K562 (cell line): ENCODE results near the gene SETDB2. TPM values are rescaled to one million over a fixed set of nuclear protein-coding genes. Genes with fewer than 3 reads are reported as not detected.
A peak's percentile ranks its signal among the peaks of the same experiment; 100 is the strongest.

ENCODE experiments used
- ATAC-seq: fragments of 200-7000 bp; cut with Tn5 transposase; 3 replicates; pipeline ENCODE4 v1.9.1; 2020; ENCODE audit warnings: moderate library complexity
- BruUV-seq: library from RNA; stranded (reverse); fragments of 400-500 nt; replicated peaks from 2 replicates; lab custom pipeline; 2021; lab: Mats Ljungman, UMichigan
- CTCF ChIA-PET: fragments of 300-600 bp; formaldehyde crosslinking; extraction: SDS; loops from one replicate; lab custom pipeline; 2021; ENCODE audit warnings: low intra/inter-chr PET ratio; lab: Yijun Ruan, JAX
- POLR2A ChIA-PET: fragments of 300-600, 350-650 bp; sonication (Branson Sonifier 250); formaldehyde crosslinking; extraction: SDS; loops from one replicate; lab custom pipeline; 2021; ENCODE audit warnings: antibody characterized with exemption, inconsistent platforms; lab: Yijun Ruan, JAX
- DNase-seq, 4 experiments: peaks; one replicate each; pipeline versions ENCODE4 v3.0.0 to v3.0.0-alpha.2; 2011 to 2018; ENCODE audit warnings: low spot score in 3 of 4, mixed read lengths in 3 of 4; ENCODE audit errors: extremely low read depth in 1 of 4
- FAIRE-seq: peaks from 2 replicates; lab custom pipeline; 2011; peaks lifted over from hg19 to GRCh38; lab: Jason Lieb, UNC
- H2AFZ ChIP-seq: 2 replicates; pipeline ENCODE4 v1.6.0; 2011; ENCODE audit warnings: low read depth, low read length, control low read depth, inconsistent platforms
- H3K27ac ChIP-seq: fragments of 200-600 bp; 3 replicates; pipeline ENCODE4 v1.8.0; 2011; ENCODE audit warnings: low read depth, mild to moderate bottlenecking, control low read depth, inconsistent platforms, low read length, moderate library complexity, mixed read lengths; ENCODE audit errors: extremely low read depth
- H3K27me3 ChIP-seq, 2 experiments: fragments of 300-600 bp in 1 of 2; 2 replicates in 1 of 2; 3 replicates in 1 of 2; pipeline versions ENCODE4 v1.6.0 to v1.8.0; 2011; ENCODE audit warnings: inconsistent platforms in 2 of 2, low read length in 2 of 2, mild to moderate bottlenecking in 1 of 2, mixed read lengths in 1 of 2, moderate library complexity in 1 of 2; ENCODE audit not compliant: control insufficient read depth in 2 of 2, insufficient read depth in 2 of 2
- H3K36me3 ChIP-seq: fragments of 300-600 bp; 3 replicates; pipeline ENCODE4 v1.8.0; 2011; ENCODE audit warnings: mild to moderate bottlenecking, low read length, inconsistent platforms; ENCODE audit not compliant: control insufficient read depth, insufficient read depth
- H3K4me1 ChIP-seq, 2 experiments: fragments of 200-600 bp in 1 of 2; replicated peaks in 1 of 2; 2 replicates in 1 of 2; 3 replicates in 1 of 2; pipeline versions ENCODE4 v1.5.1 to v1.8.0; 2011; ENCODE audit warnings: inconsistent platforms in 2 of 2, low read length in 2 of 2, mild to moderate bottlenecking in 1 of 2, mixed read lengths in 1 of 2, moderate library complexity in 1 of 2; ENCODE audit not compliant: control insufficient read depth in 2 of 2, insufficient read depth in 2 of 2
- H3K4me2 ChIP-seq: 2 replicates; pipeline ENCODE4 v1.6.1; 2011; ENCODE audit warnings: low read length, control low read depth, inconsistent platforms, mixed read lengths; ENCODE audit not compliant: insufficient read depth
- H3K4me3 ChIP-seq: fragments of 200-600 bp; sonication (generic), shearing (Covaris generic); 2 replicates; pipeline ENCODE4 v1.5.1; 2016; ENCODE audit warnings: control low read depth, inconsistent platforms
- H3K79me2 ChIP-seq: fragments of 200-600 bp; 3 replicates; pipeline ENCODE4 v1.8.0; 2011; ENCODE audit warnings: low read length, inconsistent platforms; ENCODE audit not compliant: control insufficient read depth, insufficient read depth
- H3K9ac ChIP-seq, 2 experiments: 2 replicates each; pipeline versions ENCODE4 v1.6.0 to v1.6.1; 2011; ENCODE audit warnings: low read depth in 2 of 2, low read length in 2 of 2, control low read depth in 1 of 2, inconsistent platforms in 1 of 2, mild to moderate bottlenecking in 1 of 2, mixed read lengths in 1 of 2; ENCODE audit not compliant: insufficient read depth in 1 of 2
- H3K9me1 ChIP-seq: one replicate; pipeline ENCODE4 v1.6.0; 2011; ENCODE audit warnings: inconsistent platforms, mild to moderate bottlenecking, low read length, moderate library complexity; ENCODE audit not compliant: control insufficient read depth, insufficient read depth
- H3K9me3 ChIP-seq: replicated peaks from 2 replicates; pipeline ENCODE4 v1.5.1; 2011; ENCODE audit warnings: low read depth, low read length, inconsistent platforms; ENCODE audit not compliant: control insufficient read depth, insufficient read depth
- H4K20me1 ChIP-seq: replicated peaks from 2 replicates; pipeline ENCODE4 v1.6.1; 2011; ENCODE audit warnings: low read length, inconsistent platforms, mixed read lengths; ENCODE audit not compliant: control insufficient read depth, insufficient read depth
- ARNT ChIP-seq, 2 experiments: fragments of 450-650 bp; IDR thresholded peaks; 2 replicates each; pipeline ENCODE4 v1.6.1; 2016; ENCODE audit warnings: mild to moderate bottlenecking in 1 of 2
- ATF4 ChIP-seq: fragments of 450-650 bp; formaldehyde crosslinking; IDR thresholded peaks from 2 replicates; pipeline ENCODE4 v1.4.0; 2022; ENCODE audit warnings: mild to moderate bottlenecking, moderate library complexity
- CREM ChIP-seq: IDR thresholded peaks from 2 replicates; pipeline ENCODE4 v1.6.1; 2014; ENCODE audit warnings: antibody characterized with exemption, low read depth
- SFPQ ChIP-seq: fragments of 200-400 bp; formaldehyde crosslinking; IDR thresholded peaks from 2 replicates; pipeline ENCODE4 v1.6.1; 2017; ENCODE audit warnings: mild to moderate bottlenecking, low read depth, low read length, moderate library complexity
- ZNF354B ChIP-seq: fragments of 250-450 bp; sonication (Bioruptor Pico); IDR thresholded peaks from 2 replicates; pipeline ENCODE4 v1.4.0; 2020
- WGBS: fragments of 100-300 bp; shearing (Covaris generic); methylation state at CpG from one replicate; pipeline ENCODE4 v1.1.6; 2016; ENCODE audit warnings: low coverage, mixed read lengths; ENCODE audit not compliant: insufficient coverage; ENCODE audit errors: missing lambda C conversion rate; 5-methylcytosine and 5-hydroxymethylcytosine counted together
- in situ Hi-C: fragments of 300-500 bp; cut with MboI; formaldehyde crosslinking; loops from 4 replicates; pipeline ENCODE4 v1.15.0; 2018; ENCODE audit warnings: inconsistent platforms, mixed read lengths
- intact Hi-C: fragments of 100-400 bp; cut with micrococcal nuclease; formaldehyde crosslinking; loops from 2 replicates; pipeline ENCODE4 v1.14.2; 2022
- polyA plus RNA-seq, 8 experiments: library from polyadenylated mRNA; depleted of rRNA in 4 of 8; stranded (reverse) in 5 of 8; unstranded in 3 of 8; fragments of >200 nt; fragmentation: Nextera tagmentation in 2 of 8; fragmentation: Illumina TruSeq in 1 of 8; extraction: Ambion mirVana in 2 of 8; extraction: Trizol in 1 of 8; gene quantifications; 2 replicates each; pipeline versions ENCODE4 v1.2.1 to v1.2.3, GENCODE V29; 2011 to 2014; ENCODE audit warnings: inconsistent platforms in 1 of 8, missing spikeins in 1 of 8
- total RNA-seq, 7 experiments: library from RNA; depleted of rRNA in 6 of 7; stranded (reverse); fragments of >200 nt in 6 of 7; fragmentation: Illumina TruSeq in 2 of 7; extraction: Trizol in 2 of 7; gene quantifications; 2 replicates each; pipeline versions ENCODE4 v1.2.1 to v1.2.3, GENCODE V29; 2011 to 2021; ENCODE audit warnings: low replicate concordance in 1 of 7

Gene SETDB2
- total and polyA plus RNA-seq, 9 of the 15 experiments (the other 6 are each of a cell fraction or from before 2014, with no cell fraction given): 1.0 to 9.0 (median 6.1) TPM

- FAIRE-seq: no peak
Observed at GRCh38 chr13:49409008-49409407, 35.1 kb upstream of the SETDB2 start.

More at GRCh38 chr13:49409008-49409407, 35.1 kb upstream of the SETDB2 start:
- Histone ChIP-seq H2AFZ (no peak overlapping the region), H3K79me2 (no peaks in the 10 kb centered on the region), H3K27me3 (no peaks in the 10 kb centered on the region), H3K4me1 (no peaks in the 10 kb centered on the region), H3K9ac (no peak overlapping the region), H3K27ac (no peak overlapping the region), H4K20me1 (no peaks in the 10 kb centered on the region), H3K4me2 (no peak overlapping the region), H3K9me3 (0 out of 2 replicates have a peak, but pooled peaks cover 3% of the 10 kb centered on the region), H3K9me1 (no peaks in the 10 kb centered on the region), H3K36me3 (no peaks in the 10 kb centered on the region), H3K4me3 (no peak overlapping the region)
- ChIA-PET POLR2A (no interaction called here), CTCF (no interaction called here)
- in situ Hi-C loops: no loop called here
- peak; percentile 50; the same call in 2 of the 3 replicates for ATAC-seq
- DNase-seq: no peak
- intact Hi-C loops: no loop called here
- TF ChIP-seq ATF4 (CRISPR knock-in tag) (no peak), ZNF354B (CRISPR knock-in tag) (no peak), SFPQ (no peak), ARNT (IDR thresholded peaks at IDR 0.05) (no peak), CREM (no peak)
- BruUV-seq: no TSS peak
- 37% methylated on average over 3 of the region's 3 CpGs for WGBS
